HL-60 (cell line): ENCODE data around the gene CCDC174.

Experiments used
- DNase-seq, 2 experiments: peaks; one replicate each; pipeline ENCODE4 v3.0.0-alpha.2; 2010 to 2020; ENCODE audit warnings: low read depth in 1 of 2, low spot score in 1 of 2
- H3K27ac ChIP-seq: fragments of 250-450 bp; sonication (Bioruptor Pico); replicated peaks from 2 replicates; pipeline ENCODE4 v1.5.1; 2020; ENCODE audit warnings: mild to moderate bottlenecking, moderate library complexity
- H3K27me3 ChIP-seq: fragments of 250-450 bp; sonication (Bioruptor Pico); 2 replicates; pipeline ENCODE4 v1.5.1; 2021; ENCODE audit warnings: mild to moderate bottlenecking, moderate library complexity; ENCODE audit not compliant: insufficient read depth, poor library complexity, severe bottlenecking
- H3K4me3 ChIP-seq: replicated peaks from 2 replicates; pipeline ENCODE4 v1.5.1; 2011; ENCODE audit warnings: mild to moderate bottlenecking, control low read depth, low read length; ENCODE audit not compliant: insufficient read depth
- GABPA ChIP-seq: IDR thresholded peaks from 2 replicates; pipeline ENCODE4 v1.6.1; 2012; ENCODE audit warnings: low read depth
- POLR2AphosphoS5 ChIP-seq: IDR thresholded peaks from 2 replicates; pipeline ENCODE4 v1.6.1; 2012; ENCODE audit warnings: low read depth
- SPI1 ChIP-seq: IDR thresholded peaks from 2 replicates; pipeline ENCODE4 v1.6.1; 2012; ENCODE audit warnings: low read depth, mild to moderate bottlenecking, borderline replicate concordance
- TF ChIP-seq, protein P1 (sequence below): IDR thresholded peaks from one replicate; pipeline ENCODE4 v1.5.1; 2011; ENCODE audit warnings: low read length, control low read depth, inconsistent platforms; ENCODE audit not compliant: insufficient read depth
- TF ChIP-seq, protein P2 (sequence below): IDR thresholded peaks from 2 replicates; pipeline ENCODE4 v1.6.1; 2012; ENCODE audit warnings: low read depth; ENCODE audit not compliant: insufficient replicate concordance

CCDC174 gene

DNA sequence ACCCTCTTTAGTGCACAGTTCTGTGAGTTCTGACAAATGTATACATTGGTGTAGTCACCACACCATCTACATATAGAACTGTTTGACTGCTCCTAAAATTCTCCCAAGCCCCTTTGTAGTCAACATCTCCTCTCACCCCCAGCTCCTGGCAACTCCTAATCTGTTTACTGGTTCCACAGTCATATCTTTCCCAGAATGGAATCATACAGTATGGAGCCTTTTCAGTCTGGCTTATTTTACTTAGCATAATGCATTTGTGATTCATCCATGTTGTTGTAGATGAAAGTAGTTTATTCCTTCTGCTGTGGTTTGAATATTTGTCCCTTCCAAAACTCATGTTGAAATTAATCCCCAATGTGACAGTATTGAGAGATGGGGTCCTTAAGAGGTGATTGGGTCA, 41.6 kb upstream of the CCDC174 start:
- TF ChIP-seq SPI1 (no peak), GABPA (no peak), POLR2AphosphoS5 (no peak)
- TF ChIP-seq, protein P1, sequence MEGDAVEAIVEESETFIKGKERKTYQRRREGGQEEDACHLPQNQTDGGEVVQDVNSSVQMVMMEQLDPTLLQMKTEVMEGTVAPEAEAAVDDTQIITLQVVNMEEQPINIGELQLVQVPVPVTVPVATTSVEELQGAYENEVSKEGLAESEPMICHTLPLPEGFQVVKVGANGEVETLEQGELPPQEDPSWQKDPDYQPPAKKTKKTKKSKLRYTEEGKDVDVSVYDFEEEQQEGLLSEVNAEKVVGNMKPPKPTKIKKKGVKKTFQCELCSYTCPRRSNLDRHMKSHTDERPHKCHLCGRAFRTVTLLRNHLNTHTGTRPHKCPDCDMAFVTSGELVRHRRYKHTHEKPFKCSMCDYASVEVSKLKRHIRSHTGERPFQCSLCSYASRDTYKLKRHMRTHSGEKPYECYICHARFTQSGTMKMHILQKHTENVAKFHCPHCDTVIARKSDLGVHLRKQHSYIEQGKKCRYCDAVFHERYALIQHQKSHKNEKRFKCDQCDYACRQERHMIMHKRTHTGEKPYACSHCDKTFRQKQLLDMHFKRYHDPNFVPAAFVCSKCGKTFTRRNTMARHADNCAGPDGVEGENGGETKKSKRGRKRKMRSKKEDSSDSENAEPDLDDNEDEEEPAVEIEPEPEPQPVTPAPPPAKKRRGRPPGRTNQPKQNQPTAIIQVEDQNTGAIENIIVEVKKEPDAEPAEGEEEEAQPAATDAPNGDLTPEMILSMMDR: no peak
- TF ChIP-seq, protein P2, sequence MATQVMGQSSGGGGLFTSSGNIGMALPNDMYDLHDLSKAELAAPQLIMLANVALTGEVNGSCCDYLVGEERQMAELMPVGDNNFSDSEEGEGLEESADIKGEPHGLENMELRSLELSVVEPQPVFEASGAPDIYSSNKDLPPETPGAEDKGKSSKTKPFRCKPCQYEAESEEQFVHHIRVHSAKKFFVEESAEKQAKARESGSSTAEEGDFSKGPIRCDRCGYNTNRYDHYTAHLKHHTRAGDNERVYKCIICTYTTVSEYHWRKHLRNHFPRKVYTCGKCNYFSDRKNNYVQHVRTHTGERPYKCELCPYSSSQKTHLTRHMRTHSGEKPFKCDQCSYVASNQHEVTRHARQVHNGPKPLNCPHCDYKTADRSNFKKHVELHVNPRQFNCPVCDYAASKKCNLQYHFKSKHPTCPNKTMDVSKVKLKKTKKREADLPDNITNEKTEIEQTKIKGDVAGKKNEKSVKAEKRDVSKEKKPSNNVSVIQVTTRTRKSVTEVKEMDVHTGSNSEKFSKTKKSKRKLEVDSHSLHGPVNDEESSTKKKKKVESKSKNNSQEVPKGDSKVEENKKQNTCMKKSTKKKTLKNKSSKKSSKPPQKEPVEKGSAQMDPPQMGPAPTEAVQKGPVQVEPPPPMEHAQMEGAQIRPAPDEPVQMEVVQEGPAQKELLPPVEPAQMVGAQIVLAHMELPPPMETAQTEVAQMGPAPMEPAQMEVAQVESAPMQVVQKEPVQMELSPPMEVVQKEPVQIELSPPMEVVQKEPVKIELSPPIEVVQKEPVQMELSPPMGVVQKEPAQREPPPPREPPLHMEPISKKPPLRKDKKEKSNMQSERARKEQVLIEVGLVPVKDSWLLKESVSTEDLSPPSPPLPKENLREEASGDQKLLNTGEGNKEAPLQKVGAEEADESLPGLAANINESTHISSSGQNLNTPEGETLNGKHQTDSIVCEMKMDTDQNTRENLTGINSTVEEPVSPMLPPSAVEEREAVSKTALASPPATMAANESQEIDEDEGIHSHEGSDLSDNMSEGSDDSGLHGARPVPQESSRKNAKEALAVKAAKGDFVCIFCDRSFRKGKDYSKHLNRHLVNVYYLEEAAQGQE: no peak
- DNase-seq: no peak

DNA sequence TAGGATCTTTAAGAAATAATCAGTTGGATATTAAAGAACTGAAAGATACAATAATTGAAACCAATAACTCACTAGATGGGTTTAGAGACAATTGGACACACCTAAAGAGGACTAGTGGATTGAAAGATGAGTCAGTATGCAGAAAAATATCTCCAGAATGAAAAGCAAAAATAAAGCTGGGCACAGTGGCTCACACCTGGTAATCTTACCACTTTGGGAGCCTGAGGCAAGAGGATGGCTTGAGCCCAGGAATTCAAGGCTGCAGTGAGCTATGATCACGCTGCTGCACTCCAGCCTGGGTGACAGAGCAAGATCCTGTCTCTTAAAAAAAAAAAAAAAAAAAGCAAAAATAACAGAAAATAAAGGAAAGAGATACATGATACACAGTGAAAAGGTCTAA, 37.4 kb upstream of the CCDC174 start:
- Histone ChIP-seq H3K4me3 (no peak overlapping the region), H3K27ac (no peak overlapping the region), H3K27me3 (peaks cover 33% of the 10 kb centered on the region)
- TF ChIP-seq, protein P1: no peak
- DNase-seq: no peak

More for the DNA sequence above, 41.6 kb upstream of the CCDC174 start:
- H3K4me3 ChIP-seq: no peak overlapping the region
- peaks cover 16% of the 10 kb centered on the region for H3K27me3 ChIP-seq
- H3K27ac ChIP-seq: no peak overlapping the region

DNA sequence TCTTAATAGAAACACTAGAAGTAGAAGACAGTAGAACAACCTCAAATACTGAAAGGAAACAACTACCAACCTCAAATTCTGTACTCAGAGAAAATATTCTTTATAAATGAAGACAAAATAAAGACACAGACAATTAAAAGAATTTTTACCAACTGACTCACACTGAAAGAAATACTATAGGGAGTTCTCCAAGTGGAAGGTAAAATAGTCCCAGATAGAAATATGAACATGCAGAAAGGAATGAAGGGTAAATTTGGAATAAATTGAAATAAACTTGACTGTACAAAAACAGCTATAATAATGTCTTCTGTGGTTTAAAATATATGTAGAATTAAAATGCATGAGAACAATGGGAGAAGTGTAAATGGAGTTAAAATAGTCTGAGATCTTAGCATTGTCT, 36.7 kb upstream of the CCDC174 start:
- Histone ChIP-seq H3K4me3 (no peak overlapping the region), H3K27me3 (peaks cover 28% of the 10 kb centered on the region), H3K27ac (no peak overlapping the region)
- no peak for TF ChIP-seq GABPA
- TF ChIP-seq, protein P1: no peak
- no peak for TF ChIP-seq POLR2AphosphoS5
- TF ChIP-seq, protein P2: no peak
- TF ChIP-seq SPI1: no peak
- no peak for DNase-seq
